LNCaP clone FGC (cell line): ENCODE measurements around the gene LARGE2.
"Not testable (repeated sequence)": the region's sequence is repeated elsewhere in the genome, so short reads cannot be mapped to it uniquely, and the experiment has no call there.

Experiments used
- DNase-seq: peaks from one replicate; pipeline ENCODE4 v3.0.0-alpha.2; 2011; ENCODE audit warnings: low read depth
- H3K4me3 ChIP-seq: 2 replicates; pipeline ENCODE4 v1.5.1; 2011; ENCODE audit warnings: mild to moderate bottlenecking, low read depth, low read length, control low read depth
- TF ChIP-seq, protein P1 (sequence below): IDR thresholded peaks from 2 replicates; pipeline ENCODE4 v1.5.1; 2012; ENCODE audit warnings: mild to moderate bottlenecking; ENCODE audit not compliant: control insufficient read depth, insufficient read depth; ENCODE audit errors: extremely low read depth

Gene LARGE2

GRCh38 chr11:45896422-45896984, 26.0 kb upstream of the LARGE2 start:
- TF ChIP-seq, protein P1, sequence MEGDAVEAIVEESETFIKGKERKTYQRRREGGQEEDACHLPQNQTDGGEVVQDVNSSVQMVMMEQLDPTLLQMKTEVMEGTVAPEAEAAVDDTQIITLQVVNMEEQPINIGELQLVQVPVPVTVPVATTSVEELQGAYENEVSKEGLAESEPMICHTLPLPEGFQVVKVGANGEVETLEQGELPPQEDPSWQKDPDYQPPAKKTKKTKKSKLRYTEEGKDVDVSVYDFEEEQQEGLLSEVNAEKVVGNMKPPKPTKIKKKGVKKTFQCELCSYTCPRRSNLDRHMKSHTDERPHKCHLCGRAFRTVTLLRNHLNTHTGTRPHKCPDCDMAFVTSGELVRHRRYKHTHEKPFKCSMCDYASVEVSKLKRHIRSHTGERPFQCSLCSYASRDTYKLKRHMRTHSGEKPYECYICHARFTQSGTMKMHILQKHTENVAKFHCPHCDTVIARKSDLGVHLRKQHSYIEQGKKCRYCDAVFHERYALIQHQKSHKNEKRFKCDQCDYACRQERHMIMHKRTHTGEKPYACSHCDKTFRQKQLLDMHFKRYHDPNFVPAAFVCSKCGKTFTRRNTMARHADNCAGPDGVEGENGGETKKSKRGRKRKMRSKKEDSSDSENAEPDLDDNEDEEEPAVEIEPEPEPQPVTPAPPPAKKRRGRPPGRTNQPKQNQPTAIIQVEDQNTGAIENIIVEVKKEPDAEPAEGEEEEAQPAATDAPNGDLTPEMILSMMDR = no peak
- no peak for DNase-seq
- no peak overlapping the region for H3K4me3 ChIP-seq

- TF ChIP-seq, protein P1 = no peak
- DNase-seq = no peak
- no peak overlapping the region for H3K4me3 ChIP-seq
These were observed 24.9 kb upstream of the LARGE2 start for GRCh38 chr11:45897556-45897955.

- no peak for DNase-seq
- H3K4me3 ChIP-seq = peak overlapping the region; percentile 65
- TF ChIP-seq, protein P1 = no peak
These were observed 23.4 kb upstream of the LARGE2 start for GRCh38 chr11:45899086-45899447.

- DNase-seq = peak; percentile 38
- TF ChIP-seq, protein P1 = no peak
- peak overlapping the region; percentile 65 for H3K4me3 ChIP-seq
These were observed 22.8 kb upstream of the LARGE2 start for GRCh38 chr11:45899448-45900174.

- peak overlapping the region; percentile 65 for H3K4me3 ChIP-seq
- DNase-seq = not testable (repeated sequence)
These were observed 22.2 kb upstream of the LARGE2 start for GRCh38 chr11:45900175-45900800.

- no peak for DNase-seq
- peak overlapping the region; percentile 65 for H3K4me3 ChIP-seq
- TF ChIP-seq, protein P1 = no peak
These were observed 21.4 kb upstream of the LARGE2 start for GRCh38 chr11:45900916-45901617.

DNA sequence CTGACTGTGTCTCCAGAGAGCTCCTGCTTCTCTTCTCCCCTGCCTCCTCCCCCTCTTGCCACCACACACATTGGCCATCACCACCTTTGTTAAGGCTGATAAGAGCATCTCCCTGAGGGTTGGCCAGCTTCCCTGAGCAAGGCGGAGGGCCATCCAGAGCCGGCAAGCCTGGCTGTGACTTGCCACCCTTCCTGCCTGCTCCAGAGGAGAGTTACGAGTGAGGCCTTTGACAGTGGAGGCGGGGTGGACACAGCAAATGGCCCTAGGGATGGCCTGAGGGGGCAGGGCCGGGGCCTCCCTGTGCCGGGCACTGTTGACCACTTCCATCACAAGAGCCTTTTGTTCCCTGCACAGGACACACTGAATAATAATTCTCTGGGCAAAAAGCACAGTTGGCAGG, 20.8 kb upstream of the LARGE2 start:
- H3K4me3 ChIP-seq = no peak overlapping the region
- TF ChIP-seq, protein P1 = no peak
- DNase-seq = no peak
